C4-2B (cell line): ENCODE measurements around the gene IGLL1.
"Not testable (repeated sequence)": the region's sequence is repeated elsewhere in the genome, so short reads cannot be mapped to it uniquely, and the experiment has no call there.

Experiments used
- ZFX ChIP-seq: fragments of 450-650 bp; IDR thresholded peaks from 2 replicates; pipeline ENCODE4 v1.6.1; 2017
- TF ChIP-seq, protein P1 (sequence below): fragments of 450-650 bp; conservative IDR thresholded peaks from 2 replicates; pipeline ENCODE4 v1.5.1; 2017; ENCODE audit warnings: mild to moderate bottlenecking

- TF ChIP-seq, protein P1, sequence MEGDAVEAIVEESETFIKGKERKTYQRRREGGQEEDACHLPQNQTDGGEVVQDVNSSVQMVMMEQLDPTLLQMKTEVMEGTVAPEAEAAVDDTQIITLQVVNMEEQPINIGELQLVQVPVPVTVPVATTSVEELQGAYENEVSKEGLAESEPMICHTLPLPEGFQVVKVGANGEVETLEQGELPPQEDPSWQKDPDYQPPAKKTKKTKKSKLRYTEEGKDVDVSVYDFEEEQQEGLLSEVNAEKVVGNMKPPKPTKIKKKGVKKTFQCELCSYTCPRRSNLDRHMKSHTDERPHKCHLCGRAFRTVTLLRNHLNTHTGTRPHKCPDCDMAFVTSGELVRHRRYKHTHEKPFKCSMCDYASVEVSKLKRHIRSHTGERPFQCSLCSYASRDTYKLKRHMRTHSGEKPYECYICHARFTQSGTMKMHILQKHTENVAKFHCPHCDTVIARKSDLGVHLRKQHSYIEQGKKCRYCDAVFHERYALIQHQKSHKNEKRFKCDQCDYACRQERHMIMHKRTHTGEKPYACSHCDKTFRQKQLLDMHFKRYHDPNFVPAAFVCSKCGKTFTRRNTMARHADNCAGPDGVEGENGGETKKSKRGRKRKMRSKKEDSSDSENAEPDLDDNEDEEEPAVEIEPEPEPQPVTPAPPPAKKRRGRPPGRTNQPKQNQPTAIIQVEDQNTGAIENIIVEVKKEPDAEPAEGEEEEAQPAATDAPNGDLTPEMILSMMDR, result not testable (repeated sequence)
- TF ChIP-seq ZFX, result not testable (repeated sequence)
Measured at GRCh38 chr22:23561025-23561510, 19.0 kb downstream of the IGLL1 start.
